Hepatocyte (in vitro differentiated cells): ENCODE measurements around the gene KIR3DL3.

ENCODE experiments used
- CTCF ChIP-seq: fragments of 200-600 bp; sonication (generic); IDR thresholded peaks from 2 replicates; pipeline ENCODE4 v1.5.1; 2016; ENCODE audit warnings: antibody characterized with exemption, mild to moderate bottlenecking; ENCODE audit not compliant: poor library complexity
- EZH2 ChIP-seq: fragments of 200-600 bp; sonication (generic); IDR thresholded peaks from 2 replicates; pipeline ENCODE4 v1.6.1; 2016; ENCODE audit warnings: antibody characterized with exemption, mild to moderate bottlenecking, borderline replicate concordance
- EZH2phosphoT487 ChIP-seq: fragments of 200-600 bp; sonication (generic); IDR thresholded peaks from one replicate; pipeline ENCODE4 v1.6.1; 2018; ENCODE audit warnings: antibody characterized with exemption, mild to moderate bottlenecking, low read depth, moderate library complexity; ENCODE audit not compliant: unreplicated experiment, severe bottlenecking

DNA sequence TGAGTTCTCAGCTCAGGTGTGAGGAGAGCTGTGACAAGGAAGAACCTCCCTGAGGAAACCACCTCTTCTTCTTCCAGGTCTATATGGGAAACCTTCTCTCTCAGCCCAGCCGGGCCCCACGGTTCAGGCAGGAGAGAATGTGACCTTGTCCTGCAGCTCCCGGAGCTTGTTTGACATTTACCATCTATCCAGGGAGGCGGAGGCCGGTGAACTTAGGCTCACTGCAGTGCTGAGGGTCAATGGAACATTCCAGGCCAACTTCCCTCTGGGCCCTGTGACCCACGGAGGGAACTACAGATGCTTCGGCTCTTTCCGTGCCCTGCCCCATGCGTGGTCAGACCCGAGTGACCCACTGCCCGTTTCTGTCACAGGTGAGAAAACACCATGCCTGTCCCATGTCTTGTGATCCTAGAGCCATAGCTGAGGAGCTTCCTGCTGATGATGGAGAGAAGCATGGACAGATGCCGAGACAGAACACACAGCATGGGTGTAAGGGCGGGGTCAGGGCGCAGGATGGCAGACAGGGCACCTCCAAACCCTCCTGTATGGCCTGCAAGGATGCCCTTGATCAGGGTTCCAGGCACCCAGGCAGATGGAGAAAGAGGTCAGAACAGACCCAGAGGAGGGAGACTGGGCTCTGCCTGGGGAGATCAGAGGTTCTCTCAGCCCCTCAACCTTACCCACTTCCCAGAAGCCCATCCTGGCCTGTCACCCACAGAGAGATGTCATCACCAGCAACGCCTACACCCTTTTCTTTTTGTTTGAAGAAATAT, 5.4 kb downstream of the KIR3DL3 start:
- TF ChIP-seq CTCF, result no peak
- TF ChIP-seq EZH2, result no peak
- no peak for TF ChIP-seq EZH2phosphoT487
